ENCODE results near the gene MYH7.
"Not testable (repeated sequence)": the region's sequence is repeated elsewhere in the genome, so short reads cannot be mapped to it uniquely, and the experiment has no call there.

MYH7 gene

GRCh38 chr14:23432102-23432925 is 3.1 kb downstream of the MYH7 start:
- Histone ChIP-seq H3K36me3 (no peaks in the 10 kb centered on the region), H3K27ac (no peak overlapping the region), H3K9me3 (no peaks in the 10 kb centered on the region), H3K4me1 (ENCODE audit: control insufficient read depth in 1 of 2, insufficient read depth in 1 of 2, low read depth in 1 of 2, low read length in 1 of 2) (no peaks in the 10 kb centered on the region), H3K4me3 (ENCODE audit: low read depth in 1 of 2, low read length in 1 of 2) (no peak overlapping the region), H3K27me3 (peaks cover 5% of the 10 kb centered on the region)
- TF ChIP-seq CTCF (IDR thresholded peaks at IDR 0.05): no peak

- no peaks in the 10 kb centered on the region for H3K36me3 ChIP-seq
- no peaks in the 10 kb centered on the region for H3K9me3 ChIP-seq
- H3K27me3 ChIP-seq: peaks cover 5% of the 10 kb centered on the region
- TF ChIP-seq CTCF (IDR thresholded peaks at IDR 0.05): no peak
- H3K27ac ChIP-seq: no peak overlapping the region
- H3K4me1 ChIP-seq (ENCODE audit: control insufficient read depth in 1 of 2, insufficient read depth in 1 of 2, low read depth in 1 of 2, low read length in 1 of 2): no peaks in the 10 kb centered on the region
- H3K4me3 ChIP-seq (ENCODE audit: low read depth in 1 of 2, low read length in 1 of 2): no peak overlapping the region
Observed at GRCh38 chr14:23431486-23431885, 4.0 kb downstream of the MYH7 start.

GRCh38 chr14:23430723-23431085 is 4.8 kb downstream of the MYH7 start:
- Histone ChIP-seq H3K4me1 (ENCODE audit: control insufficient read depth in 1 of 2, insufficient read depth in 1 of 2, low read depth in 1 of 2, low read length in 1 of 2) (no peaks in the 10 kb centered on the region), H3K9me3 (no peaks in the 10 kb centered on the region), H3K27ac (no peak overlapping the region), H3K27me3 (peaks cover 5% of the 10 kb centered on the region), H3K4me3 (ENCODE audit: low read depth in 1 of 2, low read length in 1 of 2) (no peak overlapping the region), H3K36me3 (no peaks in the 10 kb centered on the region)
- no peak for TF ChIP-seq CTCF (IDR thresholded peaks at IDR 0.05)

GRCh38 chr14:23430016-23430722 is 5.3 kb downstream of the MYH7 start:
- Histone ChIP-seq H3K27me3 (peaks cover 7% of the 10 kb centered on the region), H3K4me3 (ENCODE audit: low read depth in 1 of 2, low read length in 1 of 2) (no peak overlapping the region), H3K27ac (no peak overlapping the region), H3K4me1 (ENCODE audit: control insufficient read depth in 1 of 2, insufficient read depth in 1 of 2, low read depth in 1 of 2, low read length in 1 of 2) (no peaks in the 10 kb centered on the region), H3K36me3 (no peaks in the 10 kb centered on the region), H3K9me3 (no peaks in the 10 kb centered on the region)
- TF ChIP-seq CTCF (IDR thresholded peaks at IDR 0.05): no peak

- no peak for TF ChIP-seq CTCF (IDR thresholded peaks at IDR 0.05)
- Histone ChIP-seq H3K9me3 (no peaks in the 10 kb centered on the region), H3K4me3 (ENCODE audit: low read depth in 1 of 2, low read length in 1 of 2) (no peak overlapping the region), H3K27ac (no peak overlapping the region), H3K36me3 (no peaks in the 10 kb centered on the region), H3K4me1 (ENCODE audit: control insufficient read depth in 1 of 2, insufficient read depth in 1 of 2, low read depth in 1 of 2, low read length in 1 of 2) (no peaks in the 10 kb centered on the region), H3K27me3 (peaks cover 11% of the 10 kb centered on the region)
Observed at GRCh38 chr14:23428686-23429495, 6.6 kb downstream of the MYH7 start.

- not testable (repeated sequence) for H3K36me3 ChIP-seq; H3K9me3 ChIP-seq; H3K4me1 ChIP-seq (ENCODE audit: control insufficient read depth in 1 of 2, insufficient read depth in 1 of 2, low read depth in 1 of 2, low read length in 1 of 2); H3K27ac ChIP-seq; H3K4me3 ChIP-seq (ENCODE audit: low read depth in 1 of 2, low read length in 1 of 2); H3K27me3 ChIP-seq
Observed at GRCh38 chr14:23425798-23426197, 9.7 kb downstream of the MYH7 start.

Measured in neutrophil (primary cell).